HG03575 (cell line): ENCODE data around the gene GJA3.

Experiments used
- ATAC-seq: cut with Tn5 transposase; IDR thresholded peaks from one replicate; pipeline ENCODE4 v1.9.1; 2021; ENCODE audit not compliant: unreplicated experiment, insufficient number of reproducible peaks, low FRiP score; ENCODE audit errors: extremely low read depth

Gene GJA3

DNA sequence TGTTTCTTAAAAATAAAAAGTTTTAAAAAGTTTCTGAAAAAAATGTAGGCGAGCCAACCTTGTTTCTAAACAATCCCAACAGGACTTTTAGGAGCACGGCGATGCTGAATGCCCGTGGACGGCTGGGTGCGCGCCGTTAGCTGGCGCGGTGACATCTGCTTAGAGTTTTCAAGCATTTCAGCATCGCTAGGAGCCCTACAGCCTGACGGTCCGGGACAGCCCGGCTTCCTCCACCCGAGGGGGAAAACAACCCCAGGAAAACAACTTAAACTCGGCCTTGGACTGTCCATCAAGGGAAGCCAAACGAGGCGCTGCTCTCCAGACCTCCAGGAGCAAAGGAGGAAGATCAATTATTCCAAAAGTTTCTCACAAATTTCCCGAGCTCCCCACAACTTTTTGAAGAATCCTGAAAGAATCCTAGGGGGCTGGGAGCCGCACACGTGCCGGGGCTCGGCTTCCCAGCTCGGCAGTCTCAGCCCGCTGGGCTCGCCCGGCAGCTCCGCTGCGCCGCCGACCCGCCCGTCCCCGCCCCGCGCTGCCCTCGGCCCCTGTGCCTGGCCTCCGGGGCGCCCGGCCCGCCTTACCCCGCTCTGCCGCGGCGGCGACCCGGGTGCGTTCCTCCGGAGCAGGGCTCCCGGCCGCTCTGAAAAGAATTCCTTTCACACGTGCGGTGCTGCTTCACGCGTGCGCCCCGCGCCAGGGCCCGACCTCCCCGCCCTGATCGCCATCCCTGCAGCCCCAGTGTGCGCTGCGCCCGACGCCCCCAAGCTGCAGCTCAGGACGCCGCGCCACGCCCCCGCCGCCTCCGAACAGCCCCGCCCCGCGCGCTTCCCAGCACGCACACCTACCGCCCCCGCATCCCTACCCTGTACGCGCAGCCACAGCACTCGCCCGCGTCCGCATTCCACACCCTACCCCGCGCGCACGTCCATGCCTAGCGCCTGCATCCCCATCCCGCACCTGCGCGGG is at the start of gene GJA3:
TSS of gene GJA3 (minus strand) at position 747 of the 969 bp plus-strand sequence. CDS start 17,764 bp downstream, outside the sequence.
- no peak for ATAC-seq

DNA sequence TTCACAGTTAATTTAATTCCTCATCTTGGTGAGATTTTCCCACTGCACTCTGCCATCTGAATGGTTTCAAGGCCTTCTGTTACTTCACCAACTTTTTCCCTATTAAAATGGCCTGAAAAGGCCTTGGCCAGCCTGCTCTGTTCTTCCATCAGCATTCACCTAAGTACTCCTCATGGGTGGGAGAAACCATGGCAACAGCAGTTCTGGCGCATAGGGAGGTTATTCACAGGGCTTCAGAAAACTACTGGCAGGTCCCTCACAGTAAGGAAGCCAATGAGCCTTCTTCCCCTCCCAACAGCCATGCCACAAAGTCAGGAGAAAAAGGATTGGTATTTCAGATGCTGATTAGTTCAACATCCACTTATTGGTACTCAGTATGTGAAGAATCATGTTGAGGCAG is 49.1 kb upstream of the GJA3 start:
- no peak for ATAC-seq

DNA sequence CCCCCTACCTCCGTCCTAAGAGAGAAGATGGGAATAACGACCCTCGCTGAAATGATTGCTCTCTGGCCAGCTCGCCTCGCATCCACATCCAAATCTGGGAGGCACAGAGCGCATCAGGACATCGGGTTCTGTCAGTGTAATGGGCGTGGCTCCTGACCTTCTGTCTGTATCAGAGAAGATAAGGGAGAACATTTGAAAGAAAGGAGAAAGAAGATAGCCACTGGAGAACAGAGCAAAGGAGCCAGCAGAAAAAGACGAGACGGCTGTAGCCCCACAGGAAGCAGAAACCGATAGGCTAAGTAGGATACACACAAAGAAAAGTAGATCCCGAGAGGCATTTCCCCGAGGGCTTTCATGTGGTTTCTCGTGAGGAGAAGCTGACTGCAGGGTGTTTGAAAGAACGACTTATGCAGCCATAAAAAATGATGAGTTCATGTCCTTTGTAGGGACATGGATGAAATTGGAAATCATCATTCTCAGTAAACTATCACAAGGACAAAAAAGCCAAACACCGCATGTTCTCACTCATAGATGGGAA is 45.9 kb upstream of the GJA3 start:
- ATAC-seq: no peak

GRCh38 chr13:20206065-20206697 is 45.3 kb upstream of the GJA3 start:
- ATAC-seq: no peak

DNA sequence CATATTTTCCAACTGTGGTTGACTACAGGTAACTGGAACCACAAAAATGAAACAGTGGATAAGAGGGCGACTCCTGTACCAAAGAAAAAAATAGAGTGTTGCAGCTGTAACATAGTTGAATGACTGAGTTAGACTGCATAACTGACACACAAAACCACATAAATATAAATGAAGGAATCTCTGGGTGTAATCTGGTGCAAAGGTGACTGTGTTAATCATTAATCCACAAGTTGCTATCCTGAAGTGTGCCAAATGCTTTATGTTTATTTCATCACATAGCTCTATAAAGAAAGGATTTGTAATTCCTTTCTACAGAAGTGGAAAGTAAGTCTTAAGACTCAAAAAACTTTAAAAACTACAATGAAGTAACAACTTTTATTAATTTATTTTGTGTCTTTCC is 37.9 kb upstream of the GJA3 start:
- ATAC-seq: no peak

DNA sequence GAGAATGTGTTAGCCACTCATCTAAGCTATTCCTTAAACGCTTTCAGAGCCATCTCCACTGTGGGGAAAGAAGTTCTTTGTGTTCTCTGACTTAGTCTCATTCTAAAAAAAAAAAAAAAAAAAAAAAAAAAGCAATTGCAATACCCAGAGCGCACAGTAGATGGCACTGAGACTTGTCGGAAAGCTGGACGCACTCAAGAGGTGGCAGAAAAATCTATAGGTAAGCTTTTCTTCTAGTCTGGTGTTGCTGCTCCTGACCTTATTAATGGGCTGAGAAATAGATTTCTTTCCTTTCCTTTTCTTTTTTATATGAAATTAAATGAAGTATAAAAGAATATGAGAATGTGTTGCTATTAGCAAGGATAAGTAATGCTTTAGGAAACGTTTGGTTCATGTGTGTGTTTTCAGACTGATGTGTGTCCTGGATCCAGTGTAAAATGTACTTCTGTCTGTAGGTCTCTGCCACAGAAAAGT is 36.5 kb upstream of the GJA3 start:
- no peak for ATAC-seq

GRCh38 chr13:20195801-20196200 is 34.9 kb upstream of the GJA3 start:
- ATAC-seq: no peak

DNA sequence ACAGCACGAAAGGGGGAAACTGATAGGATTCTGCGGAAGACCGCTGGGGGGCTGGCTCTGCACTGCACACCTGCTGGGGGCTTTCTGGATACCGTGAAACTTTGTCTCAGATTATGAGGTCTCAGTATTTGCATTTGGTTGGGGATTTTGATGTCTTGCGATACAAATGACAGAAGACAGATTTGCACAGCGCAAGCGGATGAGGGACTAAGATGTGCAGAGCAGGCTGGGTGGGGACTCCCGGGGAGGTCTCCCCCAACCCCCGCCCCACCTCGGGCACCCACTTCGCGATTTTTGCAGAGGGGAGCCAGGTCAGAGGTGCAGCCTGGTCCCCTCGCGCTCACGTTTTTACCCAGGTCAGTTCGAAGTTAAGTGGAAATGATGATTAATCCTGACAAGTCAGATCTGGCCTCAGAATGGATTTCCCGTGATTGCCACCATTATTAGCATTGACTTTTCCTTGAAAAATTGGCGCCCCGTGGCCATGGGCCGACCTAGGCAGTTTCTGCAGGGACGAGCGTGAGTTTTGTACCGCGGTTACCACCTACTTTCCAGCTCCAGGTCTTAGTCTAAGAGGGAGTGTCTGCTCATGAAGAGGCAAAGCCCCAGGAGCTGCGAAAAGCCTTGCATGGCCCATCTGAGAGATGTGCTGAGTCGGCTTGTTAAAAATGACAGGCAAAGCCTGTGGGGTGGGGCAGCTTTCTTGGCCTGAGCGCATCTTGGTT is 33.2 kb upstream of the GJA3 start:
- no peak for ATAC-seq

DNA sequence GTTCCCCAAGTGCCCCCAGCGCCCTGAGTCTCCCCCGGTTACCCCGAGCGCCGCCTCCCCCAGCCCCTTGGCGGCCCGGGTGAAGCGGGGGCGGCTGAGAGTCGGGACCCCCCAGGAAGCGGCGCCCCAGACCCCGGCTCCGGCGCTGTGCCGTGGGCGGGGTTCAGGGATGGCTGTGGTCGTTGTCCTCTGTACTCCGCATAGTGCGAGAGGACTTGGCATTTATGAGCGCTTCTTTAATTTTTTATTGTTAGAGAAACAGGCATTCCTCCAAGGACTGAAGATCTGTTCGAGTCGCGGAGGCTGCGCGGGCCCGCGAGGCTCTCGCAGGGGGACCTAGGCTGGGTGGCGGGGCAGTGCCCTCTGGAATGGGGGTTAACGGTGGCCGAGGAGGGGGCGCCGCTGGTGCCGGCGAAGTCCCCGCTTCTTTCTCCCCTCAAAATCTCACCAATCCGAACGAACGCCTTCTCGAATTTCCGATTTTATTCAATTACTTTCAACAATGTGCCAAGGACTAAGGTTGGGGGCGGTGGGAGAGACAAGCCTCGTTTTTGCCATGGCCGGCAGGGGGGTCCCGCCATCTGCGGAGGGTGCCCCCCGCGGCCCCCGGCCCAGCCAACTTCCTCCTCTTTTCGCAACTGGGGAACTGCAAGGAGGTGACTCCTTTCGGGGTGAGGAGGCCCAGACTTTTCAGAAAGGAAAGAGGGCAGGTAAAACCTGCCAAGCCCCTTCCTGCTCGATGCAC is 32.5 kb upstream of the GJA3 start:
- ATAC-seq: no peak

- ATAC-seq: no peak
Observed at GRCh38 chr13:20192836-20193161, 31.9 kb upstream of the GJA3 start, which contains the start of gene GJB2. Gene GJB2, minus strand, starts transcription at chr13:20192938. Its CDS starts 3,357 bp downstream, at chr13:20189581.

DNA sequence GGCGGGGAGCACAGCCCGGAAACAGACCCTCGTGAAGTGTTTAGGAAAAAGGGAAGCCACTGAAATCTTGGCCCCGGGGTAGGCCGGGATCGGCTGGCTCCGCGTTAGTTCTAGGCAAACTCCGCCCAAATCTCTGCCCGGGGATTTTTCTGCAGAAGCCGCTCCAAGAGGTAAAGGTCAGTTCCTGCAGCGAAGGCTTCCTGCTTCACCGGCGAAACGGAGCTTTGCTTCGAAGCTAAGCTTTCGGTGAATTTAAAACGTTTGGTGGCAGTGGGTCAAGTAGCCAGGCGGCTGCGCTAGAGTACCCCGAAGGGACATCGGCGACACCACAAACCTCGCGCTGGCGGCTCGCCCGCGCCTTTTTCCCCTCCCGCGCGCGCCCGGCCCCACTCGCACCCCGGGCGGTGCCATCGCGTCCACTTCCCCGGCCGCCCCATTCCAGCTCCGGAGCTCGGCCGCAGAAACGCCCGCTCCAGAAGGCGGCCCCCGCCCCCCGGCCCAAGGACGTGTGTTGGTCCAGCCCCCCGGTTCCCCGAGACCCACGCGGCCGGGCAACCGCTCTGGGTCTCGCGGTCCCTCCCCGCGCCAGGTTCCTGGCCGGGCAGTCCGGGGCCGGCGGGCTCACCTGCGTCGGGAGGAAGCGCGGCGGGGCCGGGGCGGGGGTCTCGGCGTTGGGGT is 31.4 kb upstream of the GJA3 start:
- no peak for ATAC-seq

DNA sequence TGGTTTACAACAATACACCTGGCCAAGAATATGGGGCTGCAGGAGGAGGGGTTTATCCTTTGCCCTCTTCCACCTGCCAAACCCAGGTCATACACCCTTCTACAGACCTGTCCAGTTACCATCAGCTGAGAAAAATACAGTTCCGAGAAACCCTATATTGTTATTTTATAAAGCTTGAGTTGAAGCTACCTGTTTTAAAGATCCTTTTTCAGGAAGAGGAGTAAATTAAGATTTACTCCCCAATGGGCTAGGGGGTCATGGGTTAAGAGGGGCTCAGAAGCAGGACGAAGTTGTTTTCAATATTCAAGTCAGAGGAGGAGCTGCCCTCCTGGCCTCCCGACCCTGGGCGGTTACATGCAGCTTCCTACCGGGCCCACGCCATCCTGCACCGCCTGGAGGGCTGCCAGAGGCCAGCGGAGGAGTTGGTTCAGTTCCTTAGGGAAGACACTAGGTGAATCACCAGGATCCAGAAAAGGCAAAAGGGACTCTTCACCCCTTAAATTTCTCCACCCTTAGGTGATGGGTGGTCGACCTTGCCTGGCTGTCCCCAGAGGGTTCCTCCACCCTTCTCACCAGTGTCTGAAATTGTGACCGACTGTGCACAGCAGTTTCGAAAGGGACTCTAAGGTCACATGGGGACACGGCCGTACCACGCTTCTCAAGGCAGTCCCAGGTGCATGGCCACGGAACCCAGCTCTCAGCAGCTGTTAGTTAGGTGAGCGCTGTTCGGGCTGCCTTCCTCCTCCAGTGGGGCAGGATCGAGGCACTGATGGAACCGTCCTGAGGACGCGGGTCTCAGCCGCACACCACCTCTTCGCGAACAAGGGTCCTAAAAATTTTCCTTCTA is 30.7 kb upstream of the GJA3 start:
- ATAC-seq: no peak

- no peak for ATAC-seq
Observed at GRCh38 chr13:20190481-20191310, 29.8 kb upstream of the GJA3 start.

GRCh38 chr13:20190076-20190475 is 29.2 kb upstream of the GJA3 start:
- no peak for ATAC-seq

- no peak for ATAC-seq
Observed at GRCh38 chr13:20188667-20189553, 28.1 kb upstream of the GJA3 start.

DNA sequence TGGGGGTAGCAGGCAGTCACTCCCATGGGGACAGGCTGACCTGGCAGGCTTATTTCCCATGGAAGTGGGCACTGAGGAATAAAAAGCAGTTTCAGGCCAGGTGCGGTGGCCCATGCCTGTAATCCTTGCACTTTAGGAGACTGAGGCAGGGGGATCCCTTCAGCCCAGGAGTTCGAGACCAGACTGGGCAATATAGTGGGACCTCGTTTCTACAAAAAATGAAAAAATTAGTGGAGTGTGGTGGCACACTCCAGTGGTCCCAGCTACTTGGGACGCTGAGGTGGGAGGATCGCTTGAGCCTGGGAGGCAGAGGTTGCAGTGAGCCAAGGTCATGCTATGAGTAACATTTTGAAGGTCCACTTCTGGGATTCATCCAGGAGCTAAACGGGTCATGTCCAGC is 25.9 kb upstream of the GJA3 start:
- ATAC-seq: no peak
